Cardiac fibroblast (primary cell): ENCODE measurements around the gene THG1L.

Experiments
- DNase-seq, 2 donors: peaks; one replicate each; pipeline versions ENCODE4 v3.0.0 to v3.0.0-alpha.2; 2010; ENCODE audit warnings: low read depth in 2 of 2
- H3K4me3 ChIP-seq, 2 donors: replicated peaks in 1 of 2; 1 replicate in 1 of 2; 2 replicates in 1 of 2; pipeline ENCODE4 v1.5.1; 2011; ENCODE audit warnings: low read depth in 2 of 2, low read length in 2 of 2, mild to moderate bottlenecking in 2 of 2, moderate library complexity in 1 of 2
- TF ChIP-seq, protein P1 (sequence below): IDR thresholded peaks from one replicate; pipeline ENCODE4 v1.5.1; 2011; ENCODE audit warnings: low read depth, mild to moderate bottlenecking, low read length, inconsistent platforms

The THG1L gene

DNA sequence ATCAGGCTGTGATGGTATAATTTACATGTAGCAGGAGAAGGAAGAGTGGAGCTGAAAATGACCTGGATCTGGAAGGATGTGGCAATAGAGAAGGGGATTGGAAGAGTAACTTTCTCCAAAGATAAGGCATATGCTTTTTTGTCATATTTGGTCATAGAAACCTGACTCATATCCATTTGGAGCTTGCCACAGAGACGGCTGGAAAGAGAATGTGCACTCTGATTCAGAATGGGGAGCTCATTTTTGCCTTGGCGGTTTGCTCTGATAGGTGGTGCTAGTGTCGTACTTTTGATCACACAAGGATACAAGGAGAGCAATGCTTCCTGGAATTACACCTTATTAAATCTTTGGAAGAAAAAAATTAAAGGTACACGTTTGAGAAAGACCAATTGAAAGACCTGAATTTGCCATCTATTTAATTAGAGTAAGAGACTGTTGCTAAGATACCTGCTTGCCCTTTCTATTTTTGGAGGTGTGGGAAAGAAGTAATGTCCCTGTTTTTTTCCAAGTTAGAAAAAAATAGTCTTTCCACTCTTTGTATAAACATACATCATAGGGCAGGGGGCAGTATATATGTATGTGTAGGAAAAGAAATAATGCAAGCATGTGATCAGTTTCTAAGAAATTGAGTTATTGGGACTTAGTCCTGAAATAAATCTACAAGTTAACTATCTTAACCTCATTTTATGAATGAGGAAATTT is 17.7 kb downstream of the THG1L start:
- no peak overlapping the region for H3K4me3 ChIP-seq
- DNase-seq = peak; percentile 81 to 94
- TF ChIP-seq, protein P1, sequence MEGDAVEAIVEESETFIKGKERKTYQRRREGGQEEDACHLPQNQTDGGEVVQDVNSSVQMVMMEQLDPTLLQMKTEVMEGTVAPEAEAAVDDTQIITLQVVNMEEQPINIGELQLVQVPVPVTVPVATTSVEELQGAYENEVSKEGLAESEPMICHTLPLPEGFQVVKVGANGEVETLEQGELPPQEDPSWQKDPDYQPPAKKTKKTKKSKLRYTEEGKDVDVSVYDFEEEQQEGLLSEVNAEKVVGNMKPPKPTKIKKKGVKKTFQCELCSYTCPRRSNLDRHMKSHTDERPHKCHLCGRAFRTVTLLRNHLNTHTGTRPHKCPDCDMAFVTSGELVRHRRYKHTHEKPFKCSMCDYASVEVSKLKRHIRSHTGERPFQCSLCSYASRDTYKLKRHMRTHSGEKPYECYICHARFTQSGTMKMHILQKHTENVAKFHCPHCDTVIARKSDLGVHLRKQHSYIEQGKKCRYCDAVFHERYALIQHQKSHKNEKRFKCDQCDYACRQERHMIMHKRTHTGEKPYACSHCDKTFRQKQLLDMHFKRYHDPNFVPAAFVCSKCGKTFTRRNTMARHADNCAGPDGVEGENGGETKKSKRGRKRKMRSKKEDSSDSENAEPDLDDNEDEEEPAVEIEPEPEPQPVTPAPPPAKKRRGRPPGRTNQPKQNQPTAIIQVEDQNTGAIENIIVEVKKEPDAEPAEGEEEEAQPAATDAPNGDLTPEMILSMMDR = no peak

DNA sequence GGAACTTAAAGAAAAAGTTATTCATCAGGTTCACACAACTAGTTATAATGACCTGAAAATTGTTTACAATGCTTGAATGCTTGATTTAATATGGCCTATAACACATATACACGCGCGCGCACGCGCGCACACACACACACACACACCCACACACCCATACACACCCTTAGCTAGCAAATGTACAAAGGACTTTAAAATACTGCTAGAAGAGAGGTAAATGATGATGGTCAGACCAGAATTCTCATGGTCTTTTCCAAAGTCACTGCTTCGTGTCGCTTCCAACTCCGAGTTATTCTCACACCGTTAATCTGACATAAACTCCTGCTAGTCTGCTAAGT is 18.2 kb downstream of the THG1L start:
- no peak for DNase-seq

GRCh38 chr5:157750320-157750719 is 19.1 kb downstream of the THG1L start:
- DNase-seq = peak in 1 of 2 donors; percentile 73
- TF ChIP-seq, protein P1 = no peak
- H3K4me3 ChIP-seq = no peak overlapping the region

More for the DNA sequence above, 18.2 kb downstream of the THG1L start:
- TF ChIP-seq, protein P1 = no peak
- H3K4me3 ChIP-seq = no peak overlapping the region

DNA sequence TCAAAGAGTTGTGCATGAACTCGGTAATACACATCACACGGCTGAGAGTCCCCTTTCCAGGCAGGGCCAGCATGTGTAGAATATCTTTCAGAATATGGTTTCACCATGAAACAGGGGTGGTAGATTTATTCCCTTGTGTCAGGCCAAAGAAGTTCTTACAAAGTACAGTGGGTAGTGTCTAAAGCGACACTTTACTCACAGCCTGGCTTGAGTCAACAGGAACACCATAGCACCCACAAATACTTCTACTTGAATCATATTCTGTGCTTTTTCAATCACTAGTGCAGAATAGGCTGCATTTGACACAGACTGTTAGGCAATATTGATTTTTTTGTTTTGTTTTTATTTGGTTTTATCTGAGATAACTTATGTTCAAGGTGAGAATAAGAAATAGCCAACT is 24.9 kb downstream of the THG1L start:
- no peak overlapping the region for H3K4me3 ChIP-seq
- TF ChIP-seq, protein P1 = no peak
- no peak for DNase-seq

DNA sequence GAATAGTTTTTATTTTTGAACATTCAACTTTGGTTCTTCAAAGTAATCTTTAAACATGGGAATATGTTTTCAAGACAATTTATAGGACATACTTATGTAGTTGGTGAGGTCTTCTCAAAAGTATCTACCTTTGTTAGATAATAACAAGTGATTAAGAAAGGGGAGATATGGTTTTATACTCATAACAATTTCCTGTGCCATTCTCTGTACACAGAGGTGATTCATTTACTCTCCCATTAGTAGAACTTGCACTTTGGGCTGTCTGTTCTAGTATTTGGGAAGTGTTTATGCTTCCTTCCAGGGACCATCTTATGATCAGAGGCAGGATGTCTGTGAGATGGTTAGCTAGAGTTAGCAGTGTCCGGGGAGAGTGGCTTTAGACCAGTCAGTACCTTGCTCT is 27.5 kb downstream of the THG1L start:
- no peak overlapping the region for H3K4me3 ChIP-seq
- TF ChIP-seq, protein P1 = no peak

GRCh38 chr5:157761690-157762621 is 30.7 kb downstream of the THG1L start:
- TF ChIP-seq, protein P1 = peak; percentile 76
- DNase-seq = peak; percentile 80 to 83
- H3K4me3 ChIP-seq = no peak overlapping the region

More for the DNA sequence above, 27.5 kb downstream of the THG1L start:
- DNase-seq = no peak
